Endothelial cell of umbilical vein (primary cell): ENCODE data around the gene SPOCD1. TPM values are rescaled to one million over a fixed set of nuclear protein-coding genes. Genes with fewer than 3 reads are reported as not detected.
A peak's percentile ranks its signal among the peaks of the same experiment; 100 is the strongest.

Source experiments
- BruUV-seq: library from RNA; stranded (reverse); fragments of 400-500 nt; replicated peaks from 2 replicates; lab custom pipeline; 2021; lab: Mats Ljungman, UMichigan
- CTCF ChIA-PET: fragments of 300-600, 350-600 bp; sonication (Branson Sonifier 250); formaldehyde crosslinking; loops from one replicate; lab custom pipeline; 2021; ENCODE audit warnings: antibody characterized with exemption, inconsistent platforms; lab: Charles Lee
- POLR2A ChIA-PET: fragments of 300-600, 350-600 bp; sonication (Branson Sonifier 250); formaldehyde crosslinking; loops from one replicate; lab custom pipeline; 2021; ENCODE audit warnings: antibody characterized with exemption, inconsistent platforms; lab: Charles Lee
- DNase-seq: peaks from one replicate; pipeline ENCODE4 v3.0.0-alpha.2; 2011; ENCODE audit warnings: low read depth, low spot score
- FAIRE-seq: peaks from 2 replicates; lab custom pipeline; 2011; peaks lifted over from hg19 to GRCh38; lab: Jason Lieb, UNC
- H2AFZ ChIP-seq: 2 replicates; pipeline ENCODE4 v1.6.0; 2012; ENCODE audit warnings: low read depth, low read length, control low read depth, inconsistent platforms
- H3K27ac ChIP-seq: 2 replicates; pipeline ENCODE4 v1.5.1; 2011; ENCODE audit warnings: low read depth, mild to moderate bottlenecking, control low read depth, low read length, moderate library complexity; ENCODE audit not compliant: insufficient read depth
- H3K27me3 ChIP-seq, 2 experiments: 2 replicates each; pipeline versions ENCODE4 v1.6.0 to v1.6.1; 2011; ENCODE audit warnings: low read length in 2 of 2, mixed read lengths in 1 of 2; ENCODE audit not compliant: control insufficient read depth in 2 of 2, insufficient read depth in 2 of 2
- H3K36me3 ChIP-seq, 2 experiments: 2 replicates in 1 of 2; 3 replicates in 1 of 2; pipeline ENCODE4 v1.5.1; 2011; ENCODE audit warnings: low read length in 2 of 2, mild to moderate bottlenecking in 1 of 2, moderate library complexity in 1 of 2; ENCODE audit not compliant: control insufficient read depth in 2 of 2, insufficient read depth in 2 of 2; ENCODE audit errors: extremely low read depth in 1 of 2
- H3K4me1 ChIP-seq: 3 replicates; pipeline ENCODE4 v1.5.1; 2011; ENCODE audit warnings: mild to moderate bottlenecking, low read length; ENCODE audit not compliant: control insufficient read depth, insufficient read depth; ENCODE audit errors: extremely low read depth
- H3K4me2 ChIP-seq: 2 replicates; pipeline ENCODE4 v1.6.1; 2011; ENCODE audit warnings: low read length, control low read depth, mixed read lengths; ENCODE audit not compliant: insufficient read depth
- H3K4me3 ChIP-seq, 3 experiments: fragments of 200-600 bp in 1 of 3; sonication (generic), shearing (Covaris generic) in 1 of 3; replicated peaks in 1 of 3; 2 replicates each; pipeline ENCODE4 v1.5.1; 2011 to 2016; ENCODE audit warnings: control low read depth in 3 of 3, low read length in 3 of 3, mild to moderate bottlenecking in 2 of 3, inconsistent platforms in 1 of 3, low read depth in 1 of 3, moderate library complexity in 1 of 3; ENCODE audit not compliant: insufficient read depth in 1 of 3
- H3K79me2 ChIP-seq: 2 replicates; pipeline ENCODE4 v1.6.0; 2012; ENCODE audit warnings: low read length, inconsistent platforms; ENCODE audit not compliant: control insufficient read depth, insufficient read depth
- H3K9ac ChIP-seq: replicated peaks from 2 replicates; pipeline ENCODE3; 2011; ENCODE audit warnings: low read length, control low read depth; ENCODE audit not compliant: insufficient read depth; ENCODE audit errors: extremely low read depth
- H3K9me1 ChIP-seq: replicated peaks from 3 replicates; pipeline ENCODE4 v1.6.0; 2011; ENCODE audit warnings: mild to moderate bottlenecking, low read length; ENCODE audit not compliant: control insufficient read depth, insufficient read depth; ENCODE audit errors: extremely low read depth
- H3K9me3 ChIP-seq: replicated peaks from 2 replicates; pipeline ENCODE4 v1.5.1; 2012; ENCODE audit warnings: low read length, inconsistent platforms; ENCODE audit not compliant: control insufficient read depth, insufficient read depth
- H4K20me1 ChIP-seq: replicated peaks from 2 replicates; pipeline ENCODE3; 2011; ENCODE audit warnings: mild to moderate bottlenecking, low read length; ENCODE audit not compliant: control insufficient read depth, insufficient read depth; ENCODE audit errors: extremely low read depth
- EZH2 ChIP-seq: IDR thresholded peaks from 2 replicates; pipeline ENCODE4 v1.6.1; 2012; ENCODE audit warnings: borderline replicate concordance, low read depth, mild to moderate bottlenecking, moderate library complexity, low read length, inconsistent platforms; ENCODE audit not compliant: severe bottlenecking
- FOS ChIP-seq: IDR thresholded peaks from 2 replicates; pipeline ENCODE4 v1.6.1; 2011; ENCODE audit warnings: mild to moderate bottlenecking, low read length, moderate library complexity, borderline replicate concordance; ENCODE audit not compliant: insufficient read depth
- GATA2 ChIP-seq: IDR thresholded peaks from 2 replicates; pipeline ENCODE4 v1.7.0; 2011; ENCODE audit warnings: low read depth, mild to moderate bottlenecking, moderate library complexity, mixed read lengths, low read length; ENCODE audit not compliant: insufficient read length, insufficient read depth
- JUN ChIP-seq: IDR thresholded peaks from 2 replicates; pipeline ENCODE4 v1.6.1; 2011; ENCODE audit warnings: borderline replicate concordance, low read depth; ENCODE audit not compliant: insufficient read length, insufficient read depth
- MYC ChIP-seq: IDR thresholded peaks from one replicate; pipeline ENCODE4 v1.6.1; 2011; ENCODE audit warnings: mild to moderate bottlenecking, low read depth, low read length
- dilution Hi-C: fragments of 300-500 bp; cut with MboI; formaldehyde crosslinking; loops from one replicate; pipeline ENCODE4 v1.15.0; 2019; ENCODE audit warnings: low sequenced_read_pairs; ENCODE audit not compliant: extremely low pct_ligation_motif_present
- intact Hi-C: fragments of 100-400 bp; cut with micrococcal nuclease; formaldehyde crosslinking; loops from one replicate; pipeline ENCODE4 v1.10.0; 2022
- polyA plus RNA-seq, 4 experiments: library from polyadenylated mRNA; depleted of rRNA in 3 of 4; stranded (reverse) in 3 of 4; unstranded in 1 of 4; fragments of >200 nt; gene quantifications; 2 replicates each; pipeline versions ENCODE4 v1.2.1 to v1.2.3, GENCODE V29; 2011 to 2012; ENCODE audit warnings: missing spikeins in 1 of 4
- total RNA-seq: library from RNA; stranded (reverse); gene quantifications from 2 replicates; pipeline ENCODE4 v1.2.3, GENCODE V29; 2021
- TF ChIP-seq, protein P1 (sequence below), 2 donors: IDR thresholded peaks; 1 replicate in 1 of 2; 2 replicates in 1 of 2; pipeline ENCODE4 v1.5.1; 2011; ENCODE audit warnings: low read length in 2 of 2, mild to moderate bottlenecking in 2 of 2, moderate library complexity in 2 of 2, control low read depth in 1 of 2, inconsistent platforms in 1 of 2, low read depth in 1 of 2; ENCODE audit not compliant: insufficient read depth in 1 of 2; ENCODE audit errors: extremely low read depth in 1 of 2
- TF ChIP-seq, protein P2 (sequence below): IDR thresholded peaks from 2 replicates; pipeline ENCODE4 v1.6.1; 2011; ENCODE audit not compliant: insufficient read depth, insufficient read length

SPOCD1 gene
- total and polyA plus RNA-seq, 2 donors (not counting 3 experiments of a cell fraction or from before 2014, with no cell fraction given), result 0.27 to 33.0 TPM

DNA sequence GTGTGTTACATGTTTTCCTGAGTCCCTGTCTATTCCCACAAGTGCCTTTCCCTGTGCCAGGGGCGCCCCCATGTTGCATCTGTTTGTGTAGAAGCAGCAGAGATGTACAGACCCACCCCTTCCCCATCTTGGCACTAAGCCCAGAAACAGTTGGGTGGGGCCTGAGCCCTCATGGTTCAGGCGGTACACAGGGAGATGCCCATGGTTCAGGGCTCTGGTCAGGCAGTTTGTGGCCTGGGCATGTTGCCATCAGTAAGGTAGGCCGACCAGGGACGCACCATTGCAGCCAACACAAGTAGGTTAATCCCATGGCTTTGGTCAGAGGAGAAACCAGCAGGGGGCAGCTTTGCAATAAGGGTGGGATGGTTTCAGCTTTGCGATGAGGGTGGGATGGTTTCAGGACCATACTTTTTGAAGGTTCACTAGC is 50.8 kb downstream of the SPOCD1 start:
- BruUV-seq, result no TSS peak
- Histone ChIP-seq H3K9ac (no peak overlapping the region), H3K9me1 (no peaks in the 10 kb centered on the region), H3K36me3 (no peaks in the 10 kb centered on the region), H3K4me2 (no peak overlapping the region), H3K27ac (no peak overlapping the region), H3K4me1 (peaks cover 26% of the 10 kb centered on the region), H3K27me3 (peaks cover 3 to 7% of the 10 kb centered on the region in 2 experiments), H4K20me1 (no peaks in the 10 kb centered on the region), H3K4me3 (no peak overlapping the region), H3K79me2 (no peaks in the 10 kb centered on the region), H3K9me3 (no peaks in the 10 kb centered on the region), H2AFZ (no peak overlapping the region)
- peak; percentile 25 for DNase-seq
- ChIA-PET CTCF (interaction anchor here (1.1 to 8.5 kb wide), 4 partner anchors 21 to 298 kb away, joined by 3 to 102 read pairs (median 26); no protein-coding TSS in a partner anchor), POLR2A (no interaction called here)
- FAIRE-seq, result peak; percentile 70
- no peak for TF ChIP-seq GATA2
- TF ChIP-seq, protein P1, sequence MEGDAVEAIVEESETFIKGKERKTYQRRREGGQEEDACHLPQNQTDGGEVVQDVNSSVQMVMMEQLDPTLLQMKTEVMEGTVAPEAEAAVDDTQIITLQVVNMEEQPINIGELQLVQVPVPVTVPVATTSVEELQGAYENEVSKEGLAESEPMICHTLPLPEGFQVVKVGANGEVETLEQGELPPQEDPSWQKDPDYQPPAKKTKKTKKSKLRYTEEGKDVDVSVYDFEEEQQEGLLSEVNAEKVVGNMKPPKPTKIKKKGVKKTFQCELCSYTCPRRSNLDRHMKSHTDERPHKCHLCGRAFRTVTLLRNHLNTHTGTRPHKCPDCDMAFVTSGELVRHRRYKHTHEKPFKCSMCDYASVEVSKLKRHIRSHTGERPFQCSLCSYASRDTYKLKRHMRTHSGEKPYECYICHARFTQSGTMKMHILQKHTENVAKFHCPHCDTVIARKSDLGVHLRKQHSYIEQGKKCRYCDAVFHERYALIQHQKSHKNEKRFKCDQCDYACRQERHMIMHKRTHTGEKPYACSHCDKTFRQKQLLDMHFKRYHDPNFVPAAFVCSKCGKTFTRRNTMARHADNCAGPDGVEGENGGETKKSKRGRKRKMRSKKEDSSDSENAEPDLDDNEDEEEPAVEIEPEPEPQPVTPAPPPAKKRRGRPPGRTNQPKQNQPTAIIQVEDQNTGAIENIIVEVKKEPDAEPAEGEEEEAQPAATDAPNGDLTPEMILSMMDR (IDR thresholded peaks at IDR 0.05; ENCODE audit: extremely low read depth in 1 of 2, insufficient read depth in 1 of 2, low read depth in 1 of 2, low read length in 2 of 2), result peak in 1 of 2 donors; percentile 41
- intact Hi-C loops, result loop anchor here (1.0 kb wide), 1 partner anchor 24 kb away; no protein-coding TSS in a partner anchor
- dilution Hi-C loops, result no loop called here

DNA sequence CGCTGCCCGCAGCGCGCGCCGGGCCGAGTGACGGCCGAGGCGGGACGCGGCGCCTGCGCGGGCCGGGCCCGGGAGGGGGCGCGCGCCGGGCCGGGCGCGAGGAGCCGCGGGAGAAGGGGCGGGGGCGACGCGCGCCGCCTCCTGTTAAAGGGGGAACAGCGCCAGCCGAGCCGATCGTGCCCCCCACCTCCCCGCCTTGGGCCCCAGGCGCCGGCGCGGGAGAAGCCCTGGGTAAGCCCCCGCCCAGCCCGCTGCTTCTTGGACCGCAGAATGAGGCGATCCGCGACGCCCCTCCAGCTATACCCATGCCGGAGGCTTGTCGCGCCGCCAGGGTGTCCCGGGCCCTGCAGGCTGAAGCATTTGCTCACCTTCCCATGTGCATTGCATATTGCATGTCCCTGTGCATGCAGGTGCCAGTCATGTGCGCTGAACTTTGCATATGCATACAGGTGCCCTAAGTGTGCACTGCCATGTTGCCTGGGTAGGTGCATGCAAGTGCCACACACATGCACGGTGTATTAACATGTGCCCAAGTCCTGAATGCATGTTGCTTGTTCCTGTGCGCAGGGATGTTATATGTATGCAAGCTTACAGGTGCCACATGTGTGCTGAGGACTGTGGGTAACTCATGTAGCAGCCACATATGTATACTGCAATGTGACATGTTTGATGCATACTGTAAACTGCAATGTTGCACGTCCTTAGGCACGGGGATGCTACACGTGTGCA is 51.3 kb downstream of the SPOCD1 start, which contains the start of gene ADGRB2:
TSS of gene ADGRB2 (minus strand) at position 29 of the 729 bp plus-strand sequence. CDS start 7,119 bp downstream, outside the sequence.
- BruUV-seq, result no TSS peak
- Histone ChIP-seq H3K4me1 (peaks cover 26% of the 10 kb centered on the region), H3K36me3 (no peaks in the 10 kb centered on the region), H3K79me2 (no peaks in the 10 kb centered on the region), H3K27ac (no peak within 1 kb of the TSS), H3K9ac (no peak within 1 kb of the TSS), H3K27me3 (peaks cover 3 to 7% of the 10 kb centered on the region in 2 experiments), H3K9me1 (no peaks in the 10 kb centered on the region), H4K20me1 (no peaks in the 10 kb centered on the region), H2AFZ (peak within 1 kb of the TSS; percentile 86), H3K4me3 (peak within 1 kb of the TSS; percentile 30 to 42 (median 42)), H3K9me3 (no peaks in the 10 kb centered on the region), H3K4me2 (peak within 1 kb of the TSS; percentile 54)
- FAIRE-seq (no peak), DNase-seq (peak; percentile 19)
- dilution Hi-C loops (no loop called here), intact Hi-C loops (loop anchor here (1.0 kb wide), 1 partner anchor 25 kb away; no protein-coding TSS in a partner anchor)
- POLR2A ChIA-PET, result no interaction called here
- TF ChIP-seq EZH2 (no peak), MYC (no peak), JUN (no peak), FOS (no peak)
- TF ChIP-seq, protein P1 (IDR thresholded peaks at IDR 0.05; ENCODE audit: extremely low read depth in 1 of 2, insufficient read depth in 1 of 2, low read depth in 1 of 2, low read length in 2 of 2), result peak in 1 of 2 donors; percentile 8
- TF ChIP-seq, protein P2, sequence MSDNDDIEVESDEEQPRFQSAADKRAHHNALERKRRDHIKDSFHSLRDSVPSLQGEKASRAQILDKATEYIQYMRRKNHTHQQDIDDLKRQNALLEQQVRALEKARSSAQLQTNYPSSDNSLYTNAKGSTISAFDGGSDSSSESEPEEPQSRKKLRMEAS, result no peak
- CTCF ChIA-PET, result interaction anchor here (2.7 to 8.5 kb wide), 3 partner anchors 24 to 299 kb away, joined by 12 to 102 read pairs (median 40); no protein-coding TSS in a partner anchor
